GM23248 (cell line): ENCODE data around the gene VPS35L. TPM values are rescaled to one million over a fixed set of nuclear protein-coding genes. Genes with fewer than 3 reads are reported as not detected.

ENCODE experiments used
- DNase-seq: peaks from one replicate; pipeline ENCODE4 v3.0.0-alpha.2; 2015
- H2AFZ ChIP-seq: fragments of 200-600 bp; sonication (generic); 2 replicates; pipeline ENCODE4 v1.6.1; 2016; ENCODE audit warnings: antibody characterized with exemption
- H3F3A ChIP-seq: fragments of 200-600 bp; sonication (generic); 2 replicates; pipeline ENCODE4 v1.6.1; 2016; ENCODE audit warnings: mild to moderate bottlenecking, antibody characterized with exemption, mixed run types; ENCODE audit not compliant: insufficient read depth
- H3K27ac ChIP-seq: fragments of 200-600 bp; sonication (generic); 2 replicates; pipeline ENCODE4 v1.5.1; 2016; ENCODE audit warnings: mild to moderate bottlenecking
- H3K27me3 ChIP-seq: fragments of 200-600 bp; sonication (generic); replicated peaks from 2 replicates; pipeline ENCODE4 v1.6.1; 2016; ENCODE audit warnings: mild to moderate bottlenecking; ENCODE audit not compliant: insufficient read depth
- H3K36me3 ChIP-seq: fragments of 200-600 bp; sonication (generic); 2 replicates; pipeline ENCODE4 v1.6.1; 2016; ENCODE audit warnings: low read depth, mild to moderate bottlenecking
- H3K4me1 ChIP-seq: fragments of 200-600 bp; sonication (generic); 2 replicates; pipeline ENCODE4 v1.6.1; 2016; ENCODE audit warnings: mild to moderate bottlenecking; ENCODE audit not compliant: insufficient read depth
- H3K4me2 ChIP-seq: fragments of 200-600 bp; sonication (generic); one replicate; pipeline ENCODE4 v1.6.1; 2016; ENCODE audit warnings: mild to moderate bottlenecking; ENCODE audit not compliant: unreplicated experiment
- H3K4me3 ChIP-seq: fragments of 200-600 bp; sonication (generic); 2 replicates; pipeline ENCODE4 v1.5.1; 2016; ENCODE audit warnings: mild to moderate bottlenecking
- H3K79me2 ChIP-seq: fragments of 200-600 bp; sonication (generic); 2 replicates; pipeline ENCODE4 v1.6.1; 2016; ENCODE audit warnings: mild to moderate bottlenecking; ENCODE audit not compliant: insufficient read depth
- H3K9ac ChIP-seq: fragments of 200-600 bp; sonication (generic); 2 replicates; pipeline ENCODE4 v1.6.1; 2016; ENCODE audit warnings: mild to moderate bottlenecking
- H3K9me2 ChIP-seq: fragments of 200-600 bp; sonication (generic); 2 replicates; pipeline ENCODE4 v1.6.1; 2016; ENCODE audit warnings: mixed run types, mild to moderate bottlenecking, moderate library complexity; ENCODE audit not compliant: insufficient read depth
- H3K9me3 ChIP-seq: fragments of 200-600 bp; sonication (generic); one replicate; pipeline ENCODE4 v1.6.1; 2017; ENCODE audit warnings: low read depth
- H4K20me1 ChIP-seq: fragments of 200-600 bp; sonication (generic); 2 replicates; pipeline ENCODE4 v1.6.0; 2016; ENCODE audit not compliant: insufficient read depth
- EZH2 ChIP-seq: fragments of 200-600 bp; sonication (generic); IDR thresholded peaks from 2 replicates; pipeline ENCODE4 v1.6.1; 2018; ENCODE audit warnings: antibody characterized with exemption, mild to moderate bottlenecking; ENCODE audit not compliant: insufficient read depth, poor library complexity, severe bottlenecking
- EZH2phosphoT487 ChIP-seq: fragments of 200-600 bp; sonication (generic); IDR thresholded peaks from 2 replicates; pipeline ENCODE4 v1.6.1; 2018; ENCODE audit warnings: antibody characterized with exemption, moderate library complexity, mild to moderate bottlenecking, low read depth; ENCODE audit not compliant: insufficient read depth
- whole genome bisulfite sequencing, 2 experiments: methylation state at CpG; one replicate each; pipeline ENCODE4 v1.1.6; 2015 to 2017; ENCODE audit warnings: low lambda C conversion rate in 2 of 2, low coverage in 1 of 2; ENCODE audit errors: missing lambda C conversion rate in 2 of 2; 5-methylcytosine and 5-hydroxymethylcytosine counted together
- in situ Hi-C: fragments of 300-500 bp; cut with MboI; formaldehyde crosslinking; loops from 2 replicates; pipeline ENCODE4 v1.15.0; 2020
- polyA plus RNA-seq: library from polyadenylated mRNA; unstranded; fragments of >200 nt; fragmentation: Nextera tagmentation; extraction: Ambion mirVana; gene quantifications from 2 replicates; pipeline ENCODE4 v1.2.1, GENCODE V29; 2016
- total RNA-seq: library from RNA; depleted of rRNA; stranded (reverse); fragments of >200 nt; shearing (Covaris generic); gene quantifications from 2 replicates; pipeline ENCODE4 v1.2.3, GENCODE V29; 2014

The VPS35L gene
- total and polyA plus RNA-seq, 2 experiments from 2014 or later: 19.9 to 58.2 TPM

- Histone ChIP-seq H3K4me1 (no peaks in the 10 kb centered on the region), H2AFZ (no peak overlapping the region), H3K79me2 (no peaks in the 10 kb centered on the region), H4K20me1 (no peaks in the 10 kb centered on the region), H3K4me2 (no peak overlapping the region), H3K27ac (no peak overlapping the region), H3F3A (no peaks in the 10 kb centered on the region), H3K27me3 (no peaks in the 10 kb centered on the region), H3K4me3 (no peak overlapping the region), H3K9me3 (no peaks in the 10 kb centered on the region), H3K9ac (no peak overlapping the region), H3K9me2 (no peaks in the 10 kb centered on the region), H3K36me3 (peaks cover 12% of the 10 kb centered on the region; the same call in 1 of the 2 replicates)
- WGBS, 2 experiments: 81 to 86% methylated on average over 7 of the region's 7 CpGs
- no peak for DNase-seq
- TF ChIP-seq EZH2: no peak
- in situ Hi-C loops: no loop called here
These were observed 90.1 kb downstream of the VPS35L start for GRCh38 chr16:19645557-19645981.

GRCh38 chr16:19649980-19650379 is 94.5 kb downstream of the VPS35L start:
- DNase-seq: no peak
- Histone ChIP-seq H3K36me3 (peaks cover 5% of the 10 kb centered on the region; the same call in 1 of the 2 replicates), H3K4me1 (no peaks in the 10 kb centered on the region), H3K9me3 (no peaks in the 10 kb centered on the region), H3K4me3 (no peak overlapping the region), H3F3A (no peaks in the 10 kb centered on the region), H3K79me2 (no peaks in the 10 kb centered on the region), H2AFZ (no peak overlapping the region), H3K9ac (no peak overlapping the region), H3K27ac (no peak overlapping the region), H3K4me2 (no peak overlapping the region), H4K20me1 (no peaks in the 10 kb centered on the region), H3K27me3 (no peaks in the 10 kb centered on the region), H3K9me2 (no peaks in the 10 kb centered on the region)
- 98 to 99% methylated on average over 3 of the region's 3 CpGs for WGBS, 2 experiments
- TF ChIP-seq EZH2 (no peak), EZH2phosphoT487 (no peak)
- in situ Hi-C loops: no loop called here

DNA sequence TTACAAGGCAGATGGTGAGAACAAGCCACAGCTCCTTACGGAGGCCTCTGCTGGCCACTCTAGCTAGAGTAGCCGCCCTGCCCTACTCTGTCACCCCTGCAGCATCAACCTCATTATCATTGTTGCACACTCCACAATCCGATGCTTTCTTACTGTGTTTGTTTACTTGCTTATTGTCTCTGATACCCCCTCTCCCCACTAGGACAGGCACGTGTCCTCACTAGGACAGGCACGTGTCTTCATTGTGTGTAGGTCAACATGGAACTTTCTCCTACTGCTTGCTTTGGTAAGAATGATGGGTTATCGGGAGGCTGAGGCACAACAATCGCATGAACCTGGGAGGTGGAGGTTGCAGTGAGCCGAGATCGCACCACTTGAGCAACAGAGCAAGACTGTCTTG is 98.6 kb downstream of the VPS35L start:
- WGBS, 2 experiments: 90 to 93% methylated on average over 9 of the region's 9 CpGs
- no peak overlapping the region for H2AFZ ChIP-seq

DNA sequence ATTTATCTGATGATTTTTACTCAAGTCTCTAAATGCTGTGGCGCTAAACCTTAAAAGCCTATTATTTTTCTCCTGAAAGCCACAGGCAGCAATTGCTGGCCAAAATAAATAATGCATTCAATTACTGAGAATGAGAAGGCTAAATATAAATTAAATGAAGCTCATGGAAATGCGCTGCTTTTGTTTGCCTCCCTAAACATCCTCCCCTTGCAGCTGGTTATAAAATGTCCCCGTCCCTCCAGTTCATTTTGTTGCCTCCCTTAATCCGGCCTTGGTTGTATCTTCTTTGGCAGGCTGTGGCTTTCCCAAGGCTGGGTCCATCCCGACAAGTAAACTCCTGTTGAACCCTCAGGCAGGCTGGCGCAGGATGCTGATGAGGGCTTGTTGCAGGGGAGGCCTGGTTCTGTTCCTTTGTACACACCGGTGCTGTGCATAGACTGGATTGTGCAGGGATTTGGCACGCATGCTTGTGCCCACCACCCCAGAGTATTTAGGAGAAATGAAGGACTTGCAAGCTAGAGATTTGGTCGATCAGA is 99.8 kb downstream of the VPS35L start:
- Histone ChIP-seq H3K9ac (no peak overlapping the region), H3K36me3 (peaks cover 5% of the 10 kb centered on the region; the same call in 1 of the 2 replicates), H3K4me3 (no peak overlapping the region), H3K9me2 (no peaks in the 10 kb centered on the region), H3K9me3 (no peaks in the 10 kb centered on the region), H3F3A (no peaks in the 10 kb centered on the region), H3K4me1 (no peaks in the 10 kb centered on the region), H2AFZ (no peak overlapping the region), H3K27ac (no peak overlapping the region), H3K4me2 (no peak overlapping the region), H3K79me2 (no peaks in the 10 kb centered on the region), H4K20me1 (no peaks in the 10 kb centered on the region), H3K27me3 (no peaks in the 10 kb centered on the region)
- DNase-seq: no peak
- TF ChIP-seq EZH2phosphoT487: no peak
- in situ Hi-C loops: no loop called here
- 97 to 98% methylated on average over 9 of the region's 9 CpGs for WGBS, 2 experiments

More for the DNA sequence above, 98.6 kb downstream of the VPS35L start:
- Histone ChIP-seq H4K20me1 (no peaks in the 10 kb centered on the region), H3K9me2 (no peaks in the 10 kb centered on the region), H3K27ac (no peak overlapping the region), H3K4me3 (no peak overlapping the region), H3K4me2 (no peak overlapping the region), H3K9ac (no peak overlapping the region), H3K36me3 (peaks cover 5% of the 10 kb centered on the region; the same call in 1 of the 2 replicates), H3K4me1 (no peaks in the 10 kb centered on the region), H3K27me3 (no peaks in the 10 kb centered on the region), H3K9me3 (no peaks in the 10 kb centered on the region), H3K79me2 (no peaks in the 10 kb centered on the region), H3F3A (no peaks in the 10 kb centered on the region)
- DNase-seq: no peak
- in situ Hi-C loops: no loop called here
- TF ChIP-seq EZH2phosphoT487 (no peak), EZH2 (no peak)

DNA sequence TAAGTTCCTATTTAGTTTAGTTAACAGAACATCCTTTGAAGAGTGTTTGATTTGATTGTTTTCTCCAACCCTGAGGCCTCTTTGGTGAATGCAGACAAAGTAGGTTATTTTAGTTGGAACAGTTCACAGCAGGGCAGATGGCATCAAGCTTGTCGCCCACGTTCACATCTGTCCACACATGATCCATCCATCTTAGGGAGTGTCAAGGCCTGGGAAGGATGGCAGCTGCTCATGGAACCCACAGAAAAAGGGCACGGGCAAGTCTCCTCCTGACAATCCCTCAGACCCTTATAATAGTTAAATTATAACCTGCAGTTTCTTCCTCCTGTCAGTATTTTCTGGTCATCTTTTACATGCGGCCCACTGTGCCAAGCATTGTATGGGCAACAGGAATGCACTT is 102.3 kb downstream of the VPS35L start:
- Histone ChIP-seq H3K36me3 (no peaks in the 10 kb centered on the region; the same call in 1 of the 2 replicates), H3K27me3 (no peaks in the 10 kb centered on the region), H3K9me2 (no peaks in the 10 kb centered on the region), H3K27ac (no peak overlapping the region), H3K79me2 (no peaks in the 10 kb centered on the region), H2AFZ (no peak overlapping the region), H4K20me1 (no peaks in the 10 kb centered on the region), H3K4me1 (no peaks in the 10 kb centered on the region), H3K9ac (no peak overlapping the region), H3K4me3 (no peak overlapping the region), H3F3A (no peaks in the 10 kb centered on the region), H3K4me2 (no peak overlapping the region), H3K9me3 (no peaks in the 10 kb centered on the region)
- TF ChIP-seq EZH2phosphoT487: no peak
- no peak for TF ChIP-seq EZH2
- WGBS, 2 experiments: 90 to 95% methylated on average over 4 of the region's 4 CpGs
- DNase-seq: no peak
- in situ Hi-C loops: no loop called here
